Hematopoietic multipotent progenitor cell treated with erythropoietin and hydrocortisone succinate and interleukin-3 and kit ligand, for 15 days (in vitro differentiated cells): ENCODE data around the gene BARX1.
"Not testable (repeated sequence)": the region's sequence is repeated elsewhere in the genome, so short reads cannot be mapped to it uniquely, and the experiment has no call there.

Experiments
- DNase-seq: peaks from one replicate; pipeline ENCODE4 v3.0.0-alpha.2; 2015; ENCODE audit warnings: low spot score

BARX1 gene

GRCh38 chr9:93965830-93966577 lies 10.8 kb upstream of the BARX1 start:
- DNase-seq, result no peak

DNA sequence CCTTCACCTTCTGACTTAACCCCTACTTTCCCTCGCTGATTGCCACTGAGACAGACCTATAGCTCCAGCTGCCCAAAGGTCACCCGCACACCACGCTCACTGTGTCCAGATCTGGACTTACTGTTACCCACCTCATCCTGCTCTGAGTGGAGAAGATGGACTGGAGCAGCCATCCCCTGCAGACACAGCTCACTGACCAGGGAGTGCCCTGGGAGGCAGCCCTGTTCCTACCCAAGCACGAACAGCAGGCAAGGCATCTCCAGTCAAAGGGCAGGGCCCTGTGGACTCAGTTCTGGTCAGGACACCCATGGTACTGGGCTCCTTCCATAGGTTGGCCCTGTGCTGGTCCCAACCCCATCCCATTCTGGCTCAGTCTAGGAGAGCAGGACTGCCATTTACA lies 9.5 kb upstream of the BARX1 start:
- no peak for DNase-seq

- no peak for DNase-seq
Measured at GRCh38 chr9:93963969-93964368, 8.8 kb upstream of the BARX1 start.

DNA sequence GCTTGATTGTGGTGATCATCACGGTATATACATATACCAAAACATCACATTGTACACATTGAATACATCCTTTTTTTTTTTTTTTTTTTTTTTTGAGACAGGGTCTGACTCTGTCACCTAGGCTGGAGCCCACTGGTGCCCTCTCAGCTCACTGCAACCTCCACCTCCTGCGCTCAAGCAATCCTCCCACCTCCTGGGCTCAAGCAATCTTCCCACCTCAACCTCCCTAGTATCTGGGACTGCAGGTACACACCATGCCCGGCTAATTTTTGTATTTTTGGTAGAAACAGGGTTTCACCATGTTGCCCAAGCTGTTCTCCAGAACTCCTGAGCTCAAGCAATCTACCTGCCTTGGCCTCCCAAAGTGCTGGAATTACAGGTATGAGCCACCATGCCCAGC lies 8.3 kb upstream of the BARX1 start:
- not testable (repeated sequence) for DNase-seq

DNA sequence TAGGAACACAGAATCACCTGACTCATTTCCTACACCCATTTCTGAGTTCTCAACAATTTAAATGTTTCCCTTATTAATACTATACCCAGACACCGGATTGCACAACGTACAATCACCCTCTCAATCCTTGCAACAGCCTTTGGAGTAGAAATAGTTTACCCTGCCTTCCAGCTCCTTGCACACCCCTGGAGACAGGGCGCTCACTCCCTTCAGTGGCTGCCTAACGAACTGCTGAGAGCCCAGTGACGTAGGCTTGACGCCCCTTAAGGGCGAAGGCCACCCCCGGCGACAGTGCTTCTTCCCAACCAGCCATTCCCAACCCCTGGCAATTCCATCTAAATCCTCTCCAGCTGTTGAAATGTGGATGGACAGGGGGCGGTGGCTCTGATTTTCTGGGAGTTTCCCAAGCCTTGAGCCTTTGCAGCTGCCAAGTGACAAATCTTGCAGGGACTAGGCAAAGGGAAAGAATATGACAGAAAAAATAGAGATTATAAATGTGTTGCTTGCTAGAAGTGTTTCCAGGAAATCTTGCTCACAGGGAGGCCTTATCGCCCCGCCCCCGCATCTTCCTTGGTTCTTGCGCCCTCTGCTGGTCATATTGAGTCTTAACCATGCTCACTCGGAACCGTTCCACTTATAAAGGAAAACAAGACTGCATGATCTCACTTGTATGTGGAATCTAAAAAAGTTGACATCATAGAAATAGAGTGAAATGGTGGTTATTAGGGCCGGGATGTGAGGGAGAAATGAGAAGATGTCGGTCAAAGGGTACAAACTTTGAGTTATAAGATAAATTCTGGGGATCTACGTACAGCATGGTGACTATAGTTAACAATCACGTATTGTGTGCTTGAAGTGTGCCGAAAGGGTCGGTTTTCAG lies 7.6 kb upstream of the BARX1 start:
- peak; percentile 87 for DNase-seq

DNA sequence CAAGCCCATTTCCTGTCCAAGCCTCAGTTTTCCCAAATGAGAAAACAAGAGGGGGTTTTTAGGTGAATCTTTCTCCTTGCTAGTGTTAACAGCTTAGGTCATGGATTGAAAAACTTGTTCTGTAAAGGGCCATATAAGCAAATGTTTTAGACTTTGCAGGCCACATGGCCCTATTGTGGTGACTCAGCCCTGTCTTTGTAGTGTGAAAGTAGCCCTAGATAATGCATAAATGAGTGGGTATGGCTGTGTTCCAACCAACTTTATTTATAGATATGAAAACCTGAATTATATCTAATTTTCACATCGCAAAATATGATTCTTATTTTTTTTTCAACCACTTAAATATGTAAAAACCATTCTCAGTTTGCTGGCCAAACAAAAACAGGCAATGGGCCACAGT lies 6.9 kb upstream of the BARX1 start:
- DNase-seq, result no peak

GRCh38 chr9:93960971-93961841 lies 6.1 kb upstream of the BARX1 start:
- DNase-seq, result no peak

DNA sequence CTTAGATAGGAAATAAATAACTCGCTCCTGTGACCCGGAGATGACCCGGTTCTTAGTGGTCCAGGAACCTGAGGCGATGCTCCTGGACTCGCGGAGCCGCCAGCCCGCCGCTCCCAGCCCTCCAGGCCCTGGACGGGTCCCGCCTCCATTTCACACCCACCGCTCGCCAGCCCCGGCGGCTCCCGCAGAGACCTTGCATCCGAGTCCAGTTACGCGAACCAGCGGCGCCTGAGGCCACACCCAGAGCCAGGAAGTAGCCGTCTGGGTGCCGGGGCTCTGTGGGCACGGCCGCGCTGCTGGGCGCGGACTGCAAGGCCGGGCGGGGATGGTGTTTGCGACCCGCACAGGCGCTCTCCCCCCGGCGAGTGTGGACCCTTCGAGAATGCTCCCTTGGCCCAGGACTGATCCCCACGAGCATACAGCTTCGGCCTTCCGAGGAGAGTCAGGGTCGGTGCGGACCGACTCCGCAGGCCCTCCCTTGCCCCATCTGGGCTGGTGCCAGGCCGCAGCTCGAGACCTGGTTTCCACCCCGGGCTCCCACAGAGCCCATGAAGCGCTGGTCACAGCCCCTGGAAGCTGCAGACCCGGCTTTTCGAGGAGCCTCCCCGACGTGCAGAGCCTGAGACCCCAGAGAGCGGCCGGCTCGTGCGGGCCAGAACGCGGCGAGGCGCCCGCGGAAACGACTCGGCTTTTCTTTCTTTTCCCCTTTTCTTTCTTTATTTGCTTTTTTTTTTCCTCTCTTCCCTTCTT lies 5.2 kb upstream of the BARX1 start:
- DNase-seq, result no peak

GRCh38 chr9:93959739-93960154 lies 4.6 kb upstream of the BARX1 start:
- no peak for DNase-seq

DNA sequence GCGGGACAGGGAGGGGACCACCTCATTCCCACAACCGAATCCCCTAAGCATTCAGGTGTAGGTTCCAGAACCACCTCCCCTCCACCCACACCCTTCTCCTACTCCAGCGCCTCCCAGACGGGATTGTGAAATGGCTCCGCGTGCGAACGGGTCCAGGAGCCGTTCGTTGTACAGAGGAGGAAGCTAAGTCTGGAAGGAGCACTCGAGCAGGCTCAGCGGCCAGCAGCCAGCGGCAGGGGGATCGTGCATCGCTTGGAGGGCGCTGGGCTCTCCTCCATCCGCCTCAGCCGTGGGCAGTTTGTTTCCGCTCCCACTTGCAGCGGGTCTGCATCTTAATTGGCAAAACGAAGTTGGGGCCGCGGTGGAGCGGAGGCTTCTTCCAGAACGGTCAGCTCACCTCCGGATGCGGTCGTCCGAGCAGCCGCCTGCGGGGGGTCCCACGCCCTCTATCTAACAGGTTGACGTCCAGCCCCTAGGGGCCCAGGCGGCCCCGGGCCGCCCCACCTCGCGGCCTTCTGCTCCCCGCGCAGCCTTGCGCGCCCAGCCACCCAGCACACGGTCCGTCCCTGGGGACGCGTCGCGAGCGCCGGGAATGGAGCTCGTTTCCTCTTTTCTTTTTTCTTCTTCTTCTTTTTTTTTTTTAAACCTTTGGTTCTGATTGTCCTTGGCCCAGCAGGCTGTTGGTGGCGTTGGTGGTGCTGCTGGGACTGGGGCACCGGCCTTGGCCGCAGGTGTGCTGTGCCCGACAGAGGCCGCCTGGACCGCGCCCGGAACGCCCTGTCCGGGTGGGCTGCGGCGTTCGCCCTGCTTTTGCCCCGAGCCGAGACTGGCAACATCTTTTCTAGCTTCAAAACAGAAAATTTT lies 3.9 kb upstream of the BARX1 start:
- DNase-seq, result no peak

GRCh38 chr9:93958121-93958818 lies 3.1 kb upstream of the BARX1 start:
- no peak for DNase-seq

- DNase-seq, result no peak
Measured at GRCh38 chr9:93955981-93956784, 1.0 kb upstream of the BARX1 start.

DNA sequence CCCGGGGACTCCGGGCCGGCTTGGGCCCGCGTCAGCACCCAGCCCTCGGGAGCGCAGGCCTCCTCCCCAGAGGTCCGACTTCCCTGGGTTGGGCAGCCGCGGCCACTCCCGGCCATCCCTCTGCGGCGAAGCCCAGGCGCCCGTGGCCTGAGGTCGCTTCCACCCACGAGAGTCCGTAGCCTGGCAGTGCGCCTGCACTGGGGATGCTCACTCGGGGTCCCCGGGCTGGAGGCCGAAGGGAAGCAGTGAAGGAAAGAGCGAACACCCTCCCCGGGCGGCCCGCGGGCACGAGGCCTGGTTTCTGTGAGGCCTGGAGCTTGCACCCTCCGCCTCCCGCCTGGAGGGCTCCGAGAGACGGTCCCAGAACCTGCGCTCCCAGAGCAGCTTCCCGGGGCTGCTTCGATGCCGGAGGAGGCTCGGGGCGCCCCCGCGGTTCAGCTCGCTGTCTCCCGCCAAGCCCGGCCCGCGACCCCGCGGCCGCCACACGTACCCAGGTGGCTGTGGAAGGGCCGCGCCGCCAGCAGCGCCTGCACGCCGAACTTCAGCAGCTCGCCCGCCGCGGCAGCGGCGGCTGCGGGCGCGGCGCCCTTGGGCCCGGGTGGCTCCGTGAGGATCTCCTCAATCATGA lies 607 bp downstream of the BARX1 start:
- DNase-seq, result no peak

DNA sequence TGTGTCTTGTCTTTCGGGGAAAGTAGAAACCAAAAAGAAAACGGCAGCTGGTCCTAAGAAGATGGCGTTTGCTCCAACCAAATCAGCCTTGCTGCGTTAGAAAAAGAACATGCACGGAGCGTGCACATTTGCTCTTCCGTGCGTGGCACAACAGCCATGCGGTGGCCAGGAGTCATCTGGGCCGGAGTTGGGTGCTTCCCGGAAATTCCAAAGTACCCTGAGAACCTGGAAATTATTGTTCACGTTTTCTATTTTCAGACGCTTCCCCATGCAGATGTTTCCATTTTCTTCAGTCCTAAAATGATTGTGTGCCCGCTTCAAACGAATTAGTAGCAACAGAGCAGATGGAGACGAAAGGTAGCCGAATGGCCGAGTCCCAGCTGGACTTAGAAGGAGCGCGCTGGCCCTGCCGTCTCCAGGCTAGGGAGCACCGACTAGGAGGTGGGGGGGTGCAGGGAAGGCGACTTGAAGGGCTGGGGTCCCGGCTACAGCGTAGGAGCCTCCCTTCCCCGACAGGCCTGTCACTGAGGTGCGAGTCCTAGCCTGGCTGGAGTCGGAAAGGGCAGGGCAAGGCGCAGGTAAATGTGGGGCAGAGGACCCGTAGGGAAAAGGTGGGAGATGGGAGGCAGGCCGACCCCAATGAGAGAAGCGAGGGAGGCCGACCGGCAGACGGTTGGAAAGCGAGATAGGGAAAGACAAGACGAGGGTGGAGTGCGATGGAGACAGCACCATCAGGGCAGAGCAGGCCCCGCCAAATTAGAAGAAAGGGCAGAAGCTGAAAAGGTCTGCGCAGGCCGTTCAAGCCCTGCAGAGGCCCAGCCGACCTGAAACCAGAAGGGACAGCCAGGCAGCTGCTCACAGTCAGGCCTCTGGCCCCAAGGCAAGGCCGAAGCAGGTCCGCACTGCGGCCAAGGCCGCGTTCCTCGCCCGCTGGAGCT lies 1.4 kb downstream of the BARX1 start:
- DNase-seq, result no peak

GRCh38 chr9:93952784-93953495 lies 2.2 kb downstream of the BARX1 start:
- DNase-seq, result no peak

DNA sequence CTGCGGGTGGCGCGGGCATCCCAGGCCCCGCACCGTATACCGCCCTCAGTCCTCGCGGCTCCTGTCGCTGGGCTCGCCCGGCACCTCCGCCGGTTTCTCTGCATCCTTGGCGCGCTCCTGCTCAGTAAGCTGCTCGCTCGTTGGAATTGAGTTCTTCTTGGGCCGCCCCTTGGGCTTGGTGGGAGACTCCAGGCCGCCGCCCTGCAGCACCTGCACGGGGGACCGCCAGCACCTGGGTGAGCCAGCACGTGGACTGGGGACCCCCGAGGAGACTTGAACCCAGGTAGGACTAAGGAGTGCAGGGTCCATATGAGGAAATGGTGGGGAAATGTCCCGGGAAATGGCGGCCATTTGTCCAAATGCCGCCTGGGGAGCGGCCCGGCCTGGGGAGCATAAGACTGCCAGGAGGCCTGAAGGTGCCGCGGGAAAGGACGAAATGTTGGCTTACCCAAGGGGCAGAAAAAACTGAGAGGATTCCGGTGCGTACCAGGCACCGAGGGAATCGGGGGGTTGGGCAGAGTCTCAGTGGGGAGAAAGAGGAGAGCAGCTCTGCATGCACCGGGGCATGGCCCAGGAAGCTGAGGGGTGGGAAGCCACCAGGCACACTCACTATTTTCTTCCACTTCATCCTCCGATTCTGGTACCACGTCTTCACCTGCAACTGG lies 2.9 kb downstream of the BARX1 start:
- DNase-seq, result no peak
